Dermis microvascular lymphatic vessel endothelial cell (primary cell): ENCODE measurements around the gene RFX4. TPM values are rescaled to one million over a fixed set of nuclear protein-coding genes. Genes with fewer than 3 reads are reported as not detected.
"Not testable (repeated sequence)": the region's sequence is repeated elsewhere in the genome, so short reads cannot be mapped to it uniquely, and the experiment has no call there.

Source experiments
- DNase-seq, 2 donors: peaks; one replicate each; pipeline versions ENCODE4 v3.0.0 to v3.0.0-alpha.2; 2010; ENCODE audit warnings: low read depth in 2 of 2
- total RNA-seq: library from RNA; depleted of rRNA; stranded (reverse); fragments of >200 nt; gene quantifications from 2 replicates; pipeline ENCODE4 v1.2.1, GENCODE V29; 2014

Gene RFX4
- total RNA-seq, 1 donor from 2014 or later = not detected

DNA sequence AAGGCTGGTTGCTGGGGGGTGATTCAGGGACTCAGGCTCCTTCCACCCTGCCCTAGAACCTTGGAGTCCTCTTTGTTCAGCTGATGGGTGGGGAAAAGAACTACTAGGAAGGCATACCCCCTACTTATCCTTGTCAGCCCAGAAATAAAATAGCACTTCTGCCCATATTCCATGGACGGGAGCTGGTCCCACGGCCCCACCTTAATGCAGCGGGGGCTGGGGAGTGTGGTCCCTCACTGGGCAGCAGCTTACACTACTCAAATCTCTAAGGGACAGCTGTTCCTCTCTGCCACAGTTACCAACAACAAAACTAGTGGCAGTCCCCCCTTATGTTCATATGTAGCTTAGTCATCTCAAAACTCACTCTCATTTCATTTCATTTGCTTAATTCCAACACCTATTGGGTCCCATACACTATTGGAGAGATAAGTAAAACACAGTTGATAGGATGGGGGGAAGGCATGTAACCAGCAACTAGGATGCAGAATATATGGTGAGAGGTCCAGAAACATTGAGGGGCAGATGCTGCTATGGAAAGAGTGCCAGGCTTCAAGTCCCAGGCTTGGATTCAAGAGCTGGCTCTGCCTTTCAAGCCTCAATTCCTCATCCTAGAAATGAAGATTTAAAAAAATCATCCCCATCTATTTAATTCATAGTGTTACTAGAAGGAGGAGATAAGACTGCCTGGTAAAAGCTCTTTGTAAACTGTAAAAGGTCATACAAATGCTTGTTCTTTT lies 107.9 kb downstream of the RFX4 start:
- DNase-seq = no peak

DNA sequence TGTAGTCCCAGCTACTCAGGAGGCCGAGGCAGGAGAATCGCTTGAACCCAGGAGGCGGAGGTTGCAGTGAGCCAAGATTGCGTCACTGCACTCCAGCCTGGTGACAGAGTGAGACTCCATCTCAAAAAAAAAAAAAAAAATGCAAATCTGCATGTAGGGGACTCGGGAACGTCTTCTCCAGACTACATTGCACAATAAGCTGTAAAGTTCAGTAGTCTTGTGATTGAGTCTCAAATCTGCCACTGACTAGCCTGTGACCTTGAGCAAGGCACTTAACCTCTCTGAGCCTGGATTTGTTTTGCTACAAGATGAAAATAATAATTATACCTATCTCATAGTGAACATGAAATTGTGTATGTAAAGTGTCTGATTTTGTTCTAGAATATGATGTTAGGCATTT lies 109.2 kb downstream of the RFX4 start:
- DNase-seq = not testable (repeated sequence)

DNA sequence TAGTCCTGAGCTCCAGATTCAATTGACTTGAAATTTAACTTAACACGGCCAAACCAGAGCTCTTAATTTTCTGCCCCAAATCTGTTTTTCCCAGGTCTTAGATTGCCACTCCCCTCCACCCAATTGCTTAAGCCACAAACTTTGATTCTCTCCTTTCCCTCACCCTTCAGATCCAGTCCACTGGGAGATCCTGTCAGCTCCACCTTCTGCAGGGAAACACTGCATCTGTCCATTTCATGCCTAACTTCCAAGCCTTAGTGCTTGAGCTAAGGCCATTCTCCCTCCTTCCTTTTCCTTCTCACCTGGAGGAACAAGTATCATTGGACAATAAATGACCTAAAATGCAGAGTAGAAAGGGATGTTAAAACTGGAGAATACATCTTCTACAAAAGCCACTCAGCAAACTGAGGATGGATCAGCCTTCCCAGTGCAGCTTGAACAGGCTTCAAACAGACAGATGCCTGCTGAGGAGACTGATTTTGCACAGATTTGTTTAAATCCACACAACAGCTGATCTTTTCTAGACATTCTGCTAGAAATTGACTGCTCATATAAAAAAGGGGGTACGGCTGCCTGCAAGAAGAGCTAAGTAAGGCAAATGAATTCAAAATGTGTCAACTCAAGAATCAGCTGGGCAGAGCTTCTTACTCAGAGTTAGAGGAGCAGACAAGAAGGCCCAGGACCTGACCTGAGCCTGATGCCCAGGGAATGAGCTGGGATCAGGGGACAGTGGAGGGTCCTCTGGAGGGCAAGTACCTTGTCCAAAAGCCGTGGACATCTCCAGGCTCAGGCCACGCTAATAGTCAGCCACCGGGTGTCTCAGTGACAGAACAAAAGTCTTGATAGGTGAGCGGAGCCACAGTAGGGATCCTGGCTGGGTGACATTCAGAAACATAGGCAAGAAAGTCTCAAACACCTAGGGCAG lies 110.4 kb downstream of the RFX4 start:
- DNase-seq = no peak

DNA sequence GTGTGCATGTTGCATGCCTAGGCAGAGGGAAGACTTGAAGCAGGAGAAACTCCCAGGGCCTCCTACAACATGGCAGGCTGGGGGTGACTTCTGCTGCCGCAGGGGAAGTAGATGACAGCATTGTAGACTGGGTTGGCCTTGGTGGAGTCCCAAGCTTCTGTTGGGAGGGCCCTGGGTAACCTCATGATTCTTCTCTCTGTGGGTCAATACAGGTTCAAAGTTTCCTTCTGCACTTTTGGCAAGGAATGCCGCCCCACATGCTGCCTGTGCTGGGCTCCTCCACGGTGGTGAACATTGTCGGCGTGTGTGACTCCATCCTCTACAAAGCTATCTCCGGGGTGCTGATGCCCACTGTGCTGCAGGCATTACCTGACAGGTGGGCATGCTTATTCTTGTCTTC lies 113.3 kb downstream of the RFX4 start:
- DNase-seq = no peak

DNA sequence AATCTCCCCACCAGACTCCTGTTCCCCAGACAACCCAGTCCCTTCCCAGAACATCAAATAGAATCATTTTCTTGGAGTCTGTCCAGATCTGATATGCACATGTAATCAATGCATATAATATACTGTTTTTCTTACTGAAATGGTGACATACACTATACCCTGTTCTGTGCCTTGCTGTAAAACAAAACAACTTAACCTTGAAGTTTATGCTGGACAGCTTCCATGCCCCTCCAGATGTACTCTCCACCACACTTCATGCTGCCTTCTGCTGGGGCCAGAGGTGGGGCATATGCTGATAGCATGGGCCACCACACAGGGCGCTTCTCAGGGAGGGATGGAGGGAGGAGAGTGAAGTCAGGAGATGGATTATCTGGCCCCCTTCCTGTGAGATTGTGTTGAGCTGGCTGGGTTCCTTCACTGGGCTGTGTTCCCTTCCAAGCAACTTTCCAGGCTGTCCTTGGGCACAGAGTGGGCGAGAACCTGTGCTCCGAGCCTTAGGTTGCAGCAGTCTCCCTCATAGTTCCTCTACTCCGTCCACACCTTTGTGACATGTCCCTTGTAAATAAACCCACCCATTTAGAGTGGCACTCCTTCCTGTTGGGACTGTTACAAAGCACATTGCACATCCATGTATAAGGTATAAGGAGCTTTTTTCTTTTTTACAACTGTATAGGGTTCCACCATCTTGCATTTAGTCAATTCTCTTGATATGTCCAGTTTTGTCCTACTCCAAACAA lies 114.0 kb downstream of the RFX4 start:
- no peak for DNase-seq

DNA sequence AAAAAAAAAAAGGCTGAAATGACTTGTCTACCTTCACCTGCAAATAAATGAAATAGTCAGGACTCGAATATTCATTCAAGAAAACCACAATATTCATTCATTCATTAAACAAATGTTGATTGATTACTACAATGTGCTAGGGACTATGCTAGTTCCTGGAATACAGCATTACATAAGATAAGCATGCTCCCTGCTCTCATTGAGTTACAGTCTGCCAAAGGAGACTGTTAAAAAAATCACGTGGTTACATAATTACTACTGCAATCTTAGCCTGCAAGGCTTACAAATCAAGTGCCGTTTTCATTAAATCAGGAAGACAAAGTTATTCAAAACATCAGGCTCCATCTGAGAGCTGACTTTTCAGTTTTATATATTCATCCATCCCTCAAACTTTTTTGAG lies 121.3 kb downstream of the RFX4 start:
- no peak for DNase-seq

DNA sequence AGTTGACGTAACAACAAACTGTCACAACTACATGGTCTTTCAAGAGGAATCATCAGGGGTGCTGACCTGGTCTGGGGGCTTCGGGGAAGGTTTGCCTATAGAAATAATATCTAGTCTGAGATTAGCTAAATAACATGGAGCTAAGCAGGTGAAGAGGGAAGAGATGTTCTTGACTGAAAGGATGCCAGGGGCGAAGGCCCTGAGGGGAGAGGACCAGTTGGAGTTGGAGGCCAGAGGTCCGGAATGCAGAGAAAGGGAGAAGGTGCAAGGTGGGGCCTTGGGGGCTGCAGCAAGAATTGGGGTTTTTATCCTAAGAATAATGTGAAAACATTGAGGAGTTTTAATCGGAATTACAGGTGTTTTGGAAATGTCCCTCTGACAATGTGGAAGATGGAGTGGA lies 123.2 kb downstream of the RFX4 start:
- no peak for DNase-seq

DNA sequence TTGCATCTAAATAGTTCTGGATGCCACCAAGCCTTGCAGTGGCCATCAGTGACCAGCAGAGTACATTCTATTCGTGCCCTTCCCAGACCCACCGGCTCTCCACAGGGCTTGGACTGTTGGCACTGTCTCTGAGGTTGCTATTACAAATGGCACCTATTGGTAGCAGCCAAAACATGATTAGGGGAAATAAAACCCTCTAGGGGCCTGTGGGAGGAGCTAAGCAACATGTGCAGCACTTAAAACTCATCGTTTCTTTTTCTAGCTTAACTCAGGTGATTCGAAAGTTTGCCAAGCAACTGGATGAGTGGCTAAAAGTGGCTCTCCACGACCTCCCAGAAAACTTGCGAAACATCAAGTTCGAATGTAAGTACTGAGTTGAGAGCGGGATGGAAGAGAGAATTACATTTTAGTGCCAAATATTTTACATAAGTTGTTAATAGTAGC lies 126.3 kb downstream of the RFX4 start:
- no peak for DNase-seq

DNA sequence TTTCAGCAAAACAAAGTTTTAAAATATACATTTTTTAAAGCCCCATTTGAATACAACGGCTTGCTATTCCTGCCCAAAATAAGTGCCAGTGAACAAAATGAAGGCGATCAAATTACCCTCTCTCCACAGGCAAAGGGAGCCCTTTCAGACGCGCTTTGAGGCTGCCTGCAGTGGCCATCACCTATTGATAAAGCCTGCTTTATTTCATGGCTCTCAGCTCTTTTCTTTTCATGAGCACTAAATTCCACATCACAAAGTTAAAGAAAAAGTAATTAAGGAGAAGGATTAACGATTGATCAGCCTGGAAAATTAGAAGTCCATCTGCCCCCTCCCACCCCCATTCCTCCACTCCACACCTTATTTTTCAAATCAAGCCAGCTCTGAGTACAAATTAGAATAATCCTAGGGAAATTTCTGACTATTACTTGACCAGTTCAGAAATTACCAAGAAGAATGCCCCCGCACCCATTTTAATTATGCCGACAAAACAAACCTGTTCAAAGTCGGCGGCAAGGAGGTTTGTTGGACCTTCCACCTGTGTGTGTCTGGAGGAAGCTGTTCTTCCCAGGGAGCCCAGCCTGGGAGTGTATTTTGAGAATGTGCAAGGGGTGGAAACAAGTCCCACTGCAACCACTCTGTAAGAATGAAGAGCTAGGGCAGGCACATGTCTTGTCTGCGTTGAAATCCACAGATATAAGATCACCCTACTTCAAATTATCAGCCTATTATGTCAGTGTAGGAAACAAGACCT lies 127.5 kb downstream of the RFX4 start:
- DNase-seq = no peak

DNA sequence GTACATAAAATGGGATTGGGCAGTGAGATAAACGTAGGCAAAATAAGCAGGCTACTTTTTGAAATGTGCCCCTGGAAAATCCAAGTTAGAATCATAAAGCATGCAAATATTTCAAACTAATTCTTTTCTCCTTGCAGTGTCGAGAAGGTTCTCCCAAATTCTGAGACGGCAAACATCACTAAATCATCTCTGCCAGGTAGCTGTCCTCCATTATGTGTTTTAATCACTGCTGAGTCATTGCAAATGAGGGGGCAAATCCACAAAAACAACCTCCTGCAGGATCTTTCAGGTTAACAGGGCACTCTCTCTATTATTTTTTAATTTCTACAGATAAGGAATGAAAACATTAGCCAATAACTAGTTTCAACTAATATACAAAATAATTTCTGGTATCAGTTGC lies 128.5 kb downstream of the RFX4 start:
- no peak for DNase-seq

DNA sequence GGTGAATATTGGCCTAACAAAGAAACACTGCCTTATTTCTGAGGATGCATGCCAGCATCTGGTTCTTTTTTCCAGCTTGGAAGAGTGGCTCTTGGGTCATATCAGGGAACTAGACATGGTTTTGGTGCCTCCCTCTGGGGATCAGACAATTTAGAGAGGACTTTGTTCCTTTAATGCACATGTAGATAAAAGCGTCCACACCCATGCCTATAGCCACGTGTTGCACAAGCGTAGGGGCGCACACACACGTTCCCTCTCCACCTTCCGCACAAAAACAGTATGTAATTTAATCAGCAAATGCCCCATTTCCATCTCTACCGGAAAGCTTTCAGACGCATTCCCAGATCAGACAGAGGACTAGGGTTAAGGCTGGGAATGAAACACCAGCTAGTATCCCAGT lies 130.0 kb downstream of the RFX4 start:
- no peak for DNase-seq

DNA sequence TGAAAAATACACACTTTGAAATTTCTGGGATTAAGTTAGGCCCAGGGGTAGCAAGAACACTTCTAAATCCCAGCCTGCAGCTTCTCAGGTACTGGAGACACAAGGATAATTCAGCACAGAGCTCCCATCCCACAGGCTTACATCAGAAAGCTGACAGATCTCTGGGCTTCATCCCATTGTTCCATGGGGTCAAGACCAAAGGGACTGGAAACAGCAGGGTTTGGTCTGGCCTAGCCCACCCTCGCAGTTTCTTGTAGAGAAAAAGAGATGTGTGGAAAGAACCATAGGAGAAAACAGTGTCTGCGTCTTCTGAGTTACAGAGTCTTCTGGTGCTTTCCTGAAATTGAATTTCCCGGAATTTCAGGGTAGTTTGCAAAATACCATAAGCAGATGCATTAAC lies 132.1 kb downstream of the RFX4 start:
- DNase-seq = no peak

DNA sequence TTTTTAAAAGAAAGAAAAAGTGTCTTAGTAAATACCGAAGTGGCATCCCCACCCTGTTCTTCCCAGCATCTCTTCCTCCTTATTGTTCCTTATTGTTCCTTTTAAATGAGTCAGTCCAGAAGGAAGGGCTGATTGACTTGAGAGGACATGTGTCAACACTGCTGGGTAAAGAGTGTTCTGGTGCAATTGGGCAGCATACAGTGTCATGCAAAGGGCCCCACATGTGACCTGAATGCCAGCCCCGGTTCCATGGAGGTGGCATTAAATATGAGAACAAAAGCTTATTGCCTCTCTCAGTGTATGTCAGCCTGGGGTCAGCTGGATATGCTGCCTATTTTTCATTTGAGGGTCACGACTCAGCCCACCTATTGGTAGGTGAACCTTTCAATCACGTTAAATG lies 132.8 kb downstream of the RFX4 start:
- DNase-seq = no peak

DNA sequence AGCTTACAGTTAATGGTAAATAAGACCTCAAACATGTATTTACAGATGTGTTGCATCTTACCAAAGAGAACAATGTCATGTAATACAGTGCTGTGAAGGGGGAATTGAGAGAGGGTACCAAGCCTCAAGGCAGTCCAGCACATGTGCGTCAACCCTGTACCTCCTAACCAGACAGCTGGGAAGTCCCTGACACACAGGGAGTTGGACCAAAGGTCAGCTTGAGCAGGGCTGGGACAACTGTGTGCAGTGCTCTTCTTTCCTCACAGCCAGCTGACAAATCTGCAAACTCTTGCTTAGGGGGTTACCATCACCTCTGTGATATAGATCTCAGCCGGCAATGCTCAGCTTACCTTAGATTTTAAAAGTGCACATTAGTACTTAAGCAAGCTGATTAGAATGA lies 134.9 kb downstream of the RFX4 start:
- DNase-seq = no peak

DNA sequence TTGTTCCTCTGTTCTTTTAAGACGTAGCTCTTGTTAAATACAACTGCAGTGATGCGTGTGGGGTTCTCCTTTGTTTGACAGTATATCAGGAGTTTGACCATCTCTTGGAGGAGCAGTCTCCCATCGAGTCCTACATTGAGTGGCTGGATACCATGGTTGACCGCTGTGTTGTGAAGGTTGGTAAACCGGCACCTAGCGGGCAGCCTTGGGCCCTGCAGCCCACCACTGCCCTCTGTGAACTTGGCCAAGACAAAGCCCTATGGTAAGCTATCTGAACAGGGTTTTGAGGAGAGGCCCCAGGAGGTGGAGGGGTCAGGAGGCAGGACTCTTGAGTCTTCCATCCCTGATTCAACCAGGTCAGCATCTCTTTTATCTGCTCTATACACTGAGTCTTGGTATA lies 137.1 kb downstream of the RFX4 start:
- DNase-seq = no peak

DNA sequence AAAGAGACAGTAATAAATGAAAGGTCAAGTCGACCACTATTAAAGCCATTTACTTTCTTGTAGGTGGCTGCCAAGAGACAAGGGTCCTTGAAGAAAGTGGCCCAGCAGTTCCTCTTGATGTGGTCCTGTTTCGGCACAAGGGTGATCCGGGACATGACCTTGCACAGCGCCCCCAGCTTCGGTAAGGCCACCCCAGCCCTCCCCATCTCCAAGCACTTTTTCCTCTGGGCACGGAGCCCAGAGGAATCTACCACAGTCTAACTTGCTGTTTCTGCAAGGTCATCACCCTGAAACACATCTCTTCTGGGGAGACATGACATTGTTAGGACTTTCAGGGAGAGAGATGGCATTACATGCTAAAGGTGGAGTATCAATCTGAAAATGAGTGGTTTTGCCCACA lies 137.9 kb downstream of the RFX4 start:
- DNase-seq = no peak

DNA sequence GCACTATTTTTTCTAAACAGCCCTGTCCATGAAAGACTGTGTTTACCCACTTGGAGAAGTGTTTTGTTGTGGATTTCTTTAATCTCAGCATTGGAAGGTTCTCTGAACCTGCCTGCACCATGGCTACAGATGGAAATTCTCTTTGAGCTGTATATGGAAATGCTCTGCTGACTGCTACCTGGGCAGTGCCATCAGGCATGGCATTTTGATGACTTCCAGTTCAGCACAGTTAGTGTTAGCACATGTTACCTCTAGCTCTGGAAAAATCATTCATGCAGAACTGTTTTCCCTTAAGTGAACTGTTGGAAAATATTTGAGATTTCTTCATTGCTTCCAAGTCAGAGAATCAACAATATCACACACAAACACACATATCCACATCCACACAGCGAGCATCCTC lies 139.1 kb downstream of the RFX4 start:
- DNase-seq = no peak

DNA sequence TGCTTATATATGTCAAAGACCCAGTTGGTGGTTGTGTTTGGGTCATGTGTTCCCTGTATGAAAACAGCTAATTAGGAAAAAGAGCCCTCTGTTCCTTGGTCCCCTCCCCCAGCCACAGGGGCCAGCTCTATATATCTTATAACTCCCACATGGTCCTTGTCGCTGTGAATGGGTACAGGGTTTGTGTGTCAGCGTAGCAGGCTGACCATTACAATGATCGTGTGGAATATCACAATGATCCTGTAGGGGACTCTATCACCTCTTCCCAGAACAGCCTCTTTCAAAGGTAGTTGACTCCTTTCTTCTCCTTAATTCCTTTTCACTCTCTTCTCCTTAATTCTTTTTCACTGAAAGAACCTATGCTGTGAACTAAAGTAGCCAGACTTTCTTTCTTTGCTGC lies 140.0 kb downstream of the RFX4 start:
- no peak for DNase-seq

DNA sequence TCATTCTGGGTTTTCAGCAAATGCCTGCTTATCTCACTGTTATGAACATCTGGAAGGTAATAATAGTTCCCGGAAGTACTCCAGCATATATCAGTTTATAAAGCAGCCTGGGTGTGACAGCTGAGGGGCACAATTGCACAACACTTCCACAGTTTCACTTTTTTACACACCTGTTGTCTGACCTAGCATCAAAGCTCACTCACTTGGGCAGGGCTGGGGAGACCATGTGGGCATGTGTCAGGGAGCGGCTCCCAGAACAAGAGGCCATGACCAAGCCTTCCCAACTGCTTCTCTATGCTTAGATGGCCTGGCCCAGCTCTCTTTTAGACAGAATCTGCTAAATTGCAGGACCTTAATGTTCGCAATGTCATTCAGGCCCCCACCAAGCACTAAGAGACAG lies 140.6 kb downstream of the RFX4 start:
- no peak for DNase-seq

DNA sequence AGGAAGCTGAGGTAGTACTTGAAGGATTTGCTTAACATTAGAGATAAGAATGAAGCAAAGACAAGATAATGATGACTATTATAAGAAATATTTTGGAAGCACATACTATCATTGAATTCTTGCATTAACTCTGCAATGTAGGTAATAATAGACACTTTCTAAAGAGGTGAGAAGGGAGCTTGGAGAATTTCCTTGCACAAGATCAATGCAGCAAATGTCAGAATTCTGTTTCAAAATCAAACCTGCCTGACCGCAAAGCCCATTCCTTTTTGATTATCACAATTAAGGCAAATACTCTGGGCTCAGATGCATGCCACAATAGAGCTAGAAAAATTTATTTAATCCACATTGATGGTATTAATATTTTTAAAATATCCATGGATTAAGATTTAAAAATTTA lies 141.3 kb downstream of the RFX4 start:
- DNase-seq = no peak

DNA sequence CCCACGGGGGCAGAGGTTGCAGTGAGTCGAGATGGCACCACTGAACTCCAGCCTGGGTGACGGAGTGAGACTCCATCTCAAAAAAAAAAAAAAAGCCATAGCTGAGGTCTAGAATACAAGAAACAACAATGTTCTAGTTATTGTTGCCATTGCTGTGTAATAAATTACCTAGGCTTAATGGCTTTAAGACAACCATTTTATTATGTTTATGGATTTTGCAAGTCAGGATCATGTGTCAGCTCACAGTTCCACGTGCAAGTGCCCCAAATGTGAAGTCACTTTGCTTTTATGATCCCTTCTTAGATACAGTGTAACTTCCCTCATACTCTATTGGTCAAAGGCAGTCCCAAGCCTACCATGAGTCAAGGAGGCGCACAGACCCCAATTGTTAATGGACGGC lies 142.1 kb downstream of the RFX4 start:
- no peak for DNase-seq
